Stimulated activated CD4-positive, alpha-beta T cell treated with anti-CD3 and anti-CD28 coated beads, Interleukin-12 subunit alpha, Interleukin-12 subunit beta, amount 100 ng/mL, for 48 hours (primary cell): ENCODE results near the gene FAM156A.
"Not testable (repeated sequence)": the region's sequence is repeated elsewhere in the genome, so short reads cannot be mapped to it uniquely, and the experiment has no call there.

ENCODE experiments used
- DNase-seq, 3 donors: peaks; one replicate each; pipeline ENCODE4 v3.0.0-alpha.2; 2020; ENCODE audit warnings: low read depth in 2 of 3, low spot score in 1 of 3

FAM156A gene

GRCh38 chrX:52967922-52968321 is 9.6 kb upstream of the FAM156A start:
- DNase-seq: not testable (repeated sequence)

- DNase-seq: not testable (repeated sequence)
Measured at GRCh38 chrX:52966993-52967738, 8.8 kb upstream of the FAM156A start.

GRCh38 chrX:52958961-52959360 is 643 bp upstream of the FAM156A start:
- DNase-seq: not testable (repeated sequence)

- DNase-seq: not testable (repeated sequence)
Measured at GRCh38 chrX:52949884-52950283, 8.4 kb downstream of the FAM156A start.

- DNase-seq: not testable (repeated sequence)
Measured at GRCh38 chrX:52949325-52949724, 9.0 kb downstream of the FAM156A start.

GRCh38 chrX:52948265-52948664 is 10.1 kb downstream of the FAM156A start:
- not testable (repeated sequence) for DNase-seq

- DNase-seq: not testable (repeated sequence)
Measured at GRCh38 chrX:52947501-52947900, 10.8 kb downstream of the FAM156A start.

GRCh38 chrX:52945838-52946494 is 12.4 kb downstream of the FAM156A start:
- not testable (repeated sequence) for DNase-seq

GRCh38 chrX:52941728-52942127 is 16.6 kb downstream of the FAM156A start:
- not testable (repeated sequence) for DNase-seq

- not testable (repeated sequence) for DNase-seq
Measured at GRCh38 chrX:52940704-52941103, 17.6 kb downstream of the FAM156A start.

GRCh38 chrX:52935470-52935784 is 22.9 kb downstream of the FAM156A start:
- not testable (repeated sequence) for DNase-seq

- peak; percentile 80 to 95 (median 82) for DNase-seq
Measured at GRCh38 chrX:52934704-52935469, 23.4 kb downstream of the FAM156A start.

GRCh38 chrX:52933976-52934703 is 24.2 kb downstream of the FAM156A start:
- peak in 1 of 3 donors; percentile 18 for DNase-seq

- DNase-seq: no peak
Measured at GRCh38 chrX:52933213-52933612, 25.1 kb downstream of the FAM156A start.

- DNase-seq: not testable (repeated sequence)
Measured at GRCh38 chrX:52930214-52930613, 28.1 kb downstream of the FAM156A start.

- DNase-seq: no peak
Measured at GRCh38 chrX:52923781-52924241, 34.5 kb downstream of the FAM156A start.

- not testable (repeated sequence) for DNase-seq
Measured at GRCh38 chrX:52914704-52915103, 43.6 kb downstream of the FAM156A start.

- DNase-seq: not testable (repeated sequence)
Measured at GRCh38 chrX:52913681-52914080, 44.6 kb downstream of the FAM156A start.

GRCh38 chrX:52909313-52909969 is 48.9 kb downstream of the FAM156A start:
- not testable (repeated sequence) for DNase-seq

GRCh38 chrX:52907900-52908299 is 50.4 kb downstream of the FAM156A start:
- DNase-seq: not testable (repeated sequence)
